Keratinocyte (primary cell): ENCODE data around the gene MYO10.

Experiments used
- EZH2 ChIP-seq: IDR thresholded peaks from one replicate; pipeline ENCODE4 v1.6.1; 2012; ENCODE audit warnings: inconsistent platforms, mild to moderate bottlenecking, low read length, moderate library complexity
- TF ChIP-seq, protein P1 (sequence below), 3 experiments: IDR thresholded peaks in 1 of 3; conservative IDR thresholded peaks in 1 of 3; optimal IDR thresholded peaks in 1 of 3; 2 replicates in 2 of 3; 3 replicates in 1 of 3; pipeline versions ENCODE3 to v1.5.1; 2011; ENCODE audit warnings: low read length in 3 of 3, mild to moderate bottlenecking in 3 of 3, moderate library complexity in 2 of 3, control low read depth in 1 of 3, inconsistent platforms in 1 of 3; ENCODE audit not compliant: insufficient read depth in 2 of 3; ENCODE audit errors: extremely low read depth in 1 of 3

DNA sequence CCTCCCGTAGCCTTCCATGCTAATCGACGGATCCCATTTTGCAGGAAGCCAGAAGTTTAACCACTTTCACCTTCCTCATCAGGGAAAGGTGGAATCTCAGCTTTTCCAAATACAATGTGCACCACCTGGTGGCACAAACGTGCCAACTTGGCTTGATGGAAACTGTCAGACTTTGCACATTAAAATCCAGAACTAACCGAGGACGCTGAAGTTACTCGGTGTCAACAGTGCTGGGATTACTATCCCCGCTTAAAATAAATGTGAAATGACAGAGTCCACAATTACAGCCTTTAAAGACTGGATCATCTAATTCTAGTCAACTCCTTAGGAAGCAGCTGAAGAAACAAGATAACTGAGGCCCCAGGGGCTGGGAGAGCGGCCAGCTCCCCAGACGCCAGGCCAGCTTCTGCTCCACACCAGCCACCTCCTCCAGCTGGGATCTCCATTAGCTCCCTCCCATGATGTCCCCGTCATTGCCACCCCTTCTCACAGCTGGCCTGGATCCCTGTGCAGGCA, 269.1 kb downstream of the MYO10 start:
- TF ChIP-seq, protein P1, sequence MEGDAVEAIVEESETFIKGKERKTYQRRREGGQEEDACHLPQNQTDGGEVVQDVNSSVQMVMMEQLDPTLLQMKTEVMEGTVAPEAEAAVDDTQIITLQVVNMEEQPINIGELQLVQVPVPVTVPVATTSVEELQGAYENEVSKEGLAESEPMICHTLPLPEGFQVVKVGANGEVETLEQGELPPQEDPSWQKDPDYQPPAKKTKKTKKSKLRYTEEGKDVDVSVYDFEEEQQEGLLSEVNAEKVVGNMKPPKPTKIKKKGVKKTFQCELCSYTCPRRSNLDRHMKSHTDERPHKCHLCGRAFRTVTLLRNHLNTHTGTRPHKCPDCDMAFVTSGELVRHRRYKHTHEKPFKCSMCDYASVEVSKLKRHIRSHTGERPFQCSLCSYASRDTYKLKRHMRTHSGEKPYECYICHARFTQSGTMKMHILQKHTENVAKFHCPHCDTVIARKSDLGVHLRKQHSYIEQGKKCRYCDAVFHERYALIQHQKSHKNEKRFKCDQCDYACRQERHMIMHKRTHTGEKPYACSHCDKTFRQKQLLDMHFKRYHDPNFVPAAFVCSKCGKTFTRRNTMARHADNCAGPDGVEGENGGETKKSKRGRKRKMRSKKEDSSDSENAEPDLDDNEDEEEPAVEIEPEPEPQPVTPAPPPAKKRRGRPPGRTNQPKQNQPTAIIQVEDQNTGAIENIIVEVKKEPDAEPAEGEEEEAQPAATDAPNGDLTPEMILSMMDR (optimal IDR thresholded peaks at IDR 0.05 in 1 of 3, IDR thresholded peaks at IDR 0.05 in 1 of 3, conservative IDR thresholded peaks at IDR 0.05 in 1 of 3; ENCODE audit: extremely low read depth in 1 of 3, insufficient read depth in 2 of 3, low read length in 3 of 3), result peak; percentile 30 to 62 (median 42)
- TF ChIP-seq EZH2, result no peak
